ENCODE data around the gene NKIRAS2.

NKIRAS2 gene

GRCh38 chr17:42019509-42020404, at the start of gene NKIRAS2:
NKIRAS2 (plus strand) TSS chr17:42020090; CDS start chr17:42021578, 1,488 bp downstream.
- DNase-seq (ENCODE audit: low read depth), result peak; percentile 90

DNA sequence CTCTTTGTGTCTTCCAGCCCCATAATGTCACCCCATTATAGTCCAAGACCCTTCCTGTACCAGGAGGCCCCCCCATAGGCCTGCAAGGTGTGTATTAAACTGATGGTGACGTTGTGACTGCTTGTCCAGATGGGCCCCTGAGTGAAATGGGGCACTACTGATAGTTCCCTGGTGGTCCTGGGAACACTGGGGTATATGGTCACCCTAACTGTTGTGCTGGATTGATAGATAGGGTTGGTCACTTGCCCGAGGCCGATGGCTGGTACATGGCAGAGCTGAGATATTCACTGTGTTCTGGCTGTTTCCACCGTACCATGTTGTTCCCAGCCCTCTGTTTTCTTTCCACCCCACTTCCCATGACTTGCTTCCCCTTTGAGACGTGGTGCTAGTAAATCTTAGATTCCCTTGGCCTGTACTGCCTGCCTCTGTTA, 49.0 kb upstream of the NKIRAS2 start:
- DNase-seq (ENCODE audit: low read depth), result no peak

DNA sequence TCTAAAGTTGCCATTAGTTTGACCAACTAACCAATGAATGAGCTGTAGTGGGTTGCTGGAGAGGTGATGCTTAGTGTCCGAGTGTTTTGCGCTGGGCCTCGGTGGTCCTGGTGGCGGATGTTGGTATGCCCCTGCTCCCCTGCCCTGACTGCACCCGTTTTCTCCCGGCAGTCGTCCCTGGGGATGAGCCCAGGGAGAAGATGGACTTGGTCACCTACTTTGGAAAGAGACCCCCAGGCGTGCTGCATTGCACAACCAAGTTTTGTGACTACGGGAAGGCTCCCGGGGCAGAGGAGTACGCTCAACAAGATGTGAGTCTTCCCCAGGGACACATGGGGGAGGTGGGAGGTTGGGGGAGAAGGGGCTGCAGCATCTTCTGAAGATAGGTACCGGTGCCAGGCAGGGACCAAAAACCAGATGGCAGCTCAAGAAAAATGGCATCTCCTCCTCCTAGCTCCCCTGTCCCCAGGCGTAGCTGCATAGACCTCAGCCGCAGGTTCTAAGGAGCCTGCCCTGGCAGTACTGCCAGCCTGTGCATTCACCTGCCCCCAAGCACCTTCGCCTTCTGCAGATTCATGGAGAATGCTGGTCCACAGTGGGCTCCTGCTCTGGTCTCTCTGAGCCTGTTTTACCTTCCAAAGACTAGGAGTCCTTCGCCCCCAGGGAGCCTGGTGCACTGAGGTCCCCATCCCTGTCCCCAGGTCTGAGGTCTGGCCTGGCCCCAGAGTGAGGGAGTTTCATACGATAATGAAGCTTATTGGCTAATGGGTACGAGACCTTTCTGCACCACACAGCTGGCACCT, 48.0 kb upstream of the NKIRAS2 start:
- DNase-seq (ENCODE audit: low read depth), result no peak

DNA sequence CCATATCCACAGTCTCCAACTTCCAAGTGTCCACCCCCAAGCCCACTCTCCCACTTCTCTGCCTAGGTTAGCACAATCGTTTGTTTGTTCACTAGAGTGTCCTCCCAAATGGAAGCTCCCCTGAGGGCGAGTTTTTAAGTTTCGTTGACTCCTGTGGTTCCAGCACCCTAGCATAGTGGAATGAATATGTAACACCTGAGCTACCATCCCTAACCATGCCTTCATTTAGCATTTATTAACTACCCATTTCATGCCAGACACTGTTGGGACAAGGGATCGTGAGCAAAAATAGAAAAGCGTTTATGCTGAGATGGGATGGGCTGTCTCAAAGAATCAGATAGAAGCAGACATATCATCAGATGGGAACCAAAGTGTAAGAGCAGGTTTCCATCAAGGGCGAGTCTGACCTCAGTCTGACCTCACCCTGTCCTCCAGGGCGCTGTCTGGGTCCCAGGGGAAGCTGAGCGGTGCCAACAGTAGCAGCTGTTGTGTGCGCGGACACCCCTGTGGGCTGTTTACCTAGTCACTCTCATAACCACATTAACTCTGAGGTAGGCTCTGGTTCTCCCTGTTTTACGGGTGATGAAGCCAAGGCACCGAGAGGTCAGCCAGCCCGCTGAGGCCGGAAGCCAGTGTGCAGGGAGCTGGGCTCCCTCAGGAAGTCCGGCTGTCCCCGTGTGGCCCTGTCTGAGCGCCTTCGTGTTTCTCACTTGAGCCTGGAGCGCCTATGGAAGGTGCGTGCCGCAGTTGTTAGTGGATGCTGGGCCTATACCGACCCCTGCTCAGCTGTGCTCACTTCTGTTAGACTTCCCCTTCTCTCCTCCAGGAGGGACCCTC, 47.1 kb upstream of the NKIRAS2 start:
- no peak for DNase-seq (ENCODE audit: low read depth)

- DNase-seq (ENCODE audit: low read depth), result no peak
Measured at GRCh38 chr17:41973408-41973811, 46.5 kb upstream of the NKIRAS2 start.

- DNase-seq (ENCODE audit: low read depth), result no peak
Measured at GRCh38 chr17:41974031-41974430, 45.9 kb upstream of the NKIRAS2 start.

GRCh38 chr17:41974658-41975057, 45.2 kb upstream of the NKIRAS2 start:
- DNase-seq (ENCODE audit: low read depth), result no peak

- peak; percentile 44 for DNase-seq (ENCODE audit: low read depth)
Measured at GRCh38 chr17:41975099-41976083, 44.5 kb upstream of the NKIRAS2 start.

GRCh38 chr17:41976142-41976768, 43.6 kb upstream of the NKIRAS2 start:
- DNase-seq (ENCODE audit: low read depth), result peak; percentile 61

GRCh38 chr17:41977991-41978390, 41.9 kb upstream of the NKIRAS2 start:
- DNase-seq (ENCODE audit: low read depth), result no peak

- DNase-seq (ENCODE audit: low read depth), result no peak
Measured at GRCh38 chr17:41982026-41982760, 37.7 kb upstream of the NKIRAS2 start.

GRCh38 chr17:41984454-41984853, 35.4 kb upstream of the NKIRAS2 start:
- DNase-seq (ENCODE audit: low read depth), result no peak

DNA sequence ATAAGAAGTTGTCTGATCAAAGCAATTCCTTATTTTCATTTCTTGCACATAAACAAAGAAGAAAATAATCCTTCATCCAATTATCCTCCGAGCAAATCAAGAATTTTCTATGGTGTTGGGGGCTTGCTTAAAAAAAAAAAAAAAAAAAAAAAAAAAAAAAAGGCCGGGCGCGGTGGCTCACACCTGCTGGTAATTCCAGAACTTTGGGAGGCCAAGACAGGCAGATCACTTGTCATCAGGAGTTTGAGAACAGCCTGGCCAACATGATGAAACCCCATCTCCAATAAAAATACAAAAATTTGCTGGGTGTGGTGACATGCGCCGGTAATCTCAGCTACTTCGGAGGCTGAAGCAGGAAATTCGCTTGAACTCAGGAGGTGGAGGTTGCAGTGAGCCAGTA, 34.0 kb upstream of the NKIRAS2 start:
- no peak for DNase-seq (ENCODE audit: low read depth)

DNA sequence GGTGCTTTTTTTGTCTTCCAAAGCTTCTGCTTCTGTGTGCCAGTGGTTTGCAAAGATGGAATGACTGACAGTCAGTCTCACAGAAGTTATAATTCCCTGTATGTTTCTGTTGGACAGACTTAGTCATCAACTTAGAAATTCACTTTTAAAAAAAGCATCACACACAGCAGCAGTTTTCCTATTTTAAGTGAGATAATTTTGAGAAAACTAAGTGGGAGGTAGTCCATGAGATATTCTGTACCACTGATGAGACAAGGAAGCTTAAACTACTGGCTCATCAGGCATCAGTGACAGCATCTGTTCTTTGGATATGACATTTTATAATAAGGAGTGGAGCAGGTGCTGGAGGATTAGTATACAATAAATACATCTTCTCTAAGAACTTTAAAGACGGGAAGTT, 33.3 kb upstream of the NKIRAS2 start:
- DNase-seq (ENCODE audit: low read depth), result no peak

GRCh38 chr17:41987642-41988041, 32.2 kb upstream of the NKIRAS2 start:
- no peak for DNase-seq (ENCODE audit: low read depth)

DNA sequence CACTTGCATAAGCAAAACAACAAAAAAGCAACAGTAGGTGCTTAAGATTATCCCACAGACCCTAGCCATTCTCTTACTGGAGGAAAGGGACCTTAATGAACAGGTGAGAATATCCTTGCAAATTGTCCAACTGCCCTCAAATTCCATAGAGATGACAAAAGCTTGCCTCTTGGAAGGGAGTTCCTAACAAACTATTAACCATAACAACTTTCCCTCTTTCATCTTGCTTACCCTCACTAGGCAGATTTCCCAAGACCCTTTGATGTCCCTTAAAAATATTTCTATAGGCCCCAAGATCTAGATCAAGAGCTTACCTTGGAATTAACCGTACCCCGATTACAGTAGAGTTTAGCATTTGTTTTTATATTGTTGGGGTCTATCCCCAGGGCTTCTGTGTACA, 31.5 kb upstream of the NKIRAS2 start:
- no peak for DNase-seq (ENCODE audit: low read depth)

- no peak for DNase-seq (ENCODE audit: low read depth)
Measured at GRCh38 chr17:41989702-41990419, 30.0 kb upstream of the NKIRAS2 start.

GRCh38 chr17:41992576-41992975, 27.3 kb upstream of the NKIRAS2 start:
- peak; percentile 71 for DNase-seq (ENCODE audit: low read depth)

DNA sequence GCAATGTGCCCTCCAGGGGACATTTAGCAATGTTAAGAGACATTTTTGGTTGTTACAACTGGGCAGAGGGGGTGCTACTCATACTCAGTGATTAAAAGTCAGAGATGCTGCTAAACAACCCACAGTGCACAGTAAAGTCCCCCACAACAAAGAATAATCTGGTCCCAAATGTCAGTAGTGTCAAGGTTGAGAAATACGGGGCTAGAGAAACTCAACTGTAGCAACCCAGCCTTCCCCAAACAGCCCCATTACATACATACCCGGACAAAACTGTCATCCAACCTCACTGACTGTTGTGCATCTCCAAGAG, 23.1 kb upstream of the NKIRAS2 start:
- no peak for DNase-seq (ENCODE audit: low read depth)

All from fibroblast of gingiva (primary cell).